Omental fat pad (tissue), 4 donors: ENCODE data around the gene PCK2. TPM values are rescaled to one million over a fixed set of nuclear protein-coding genes. Genes with fewer than 3 reads are reported as not detected.

Experiments
- ATAC-seq: fragments of 150-250 bp; one replicate; pipeline ENCODE4 v1.9.1; 2016; ENCODE audit warnings: mild to moderate bottlenecking, moderate library complexity; ENCODE audit not compliant: low FRiP score
- DNase-seq: peaks from one replicate; pipeline ENCODE4 v3.0.0-alpha.2; 2019; ENCODE audit warnings: low spot score
- total RNA-seq, 4 donors: library from RNA; depleted of rRNA; stranded (reverse); fragments of >200 nt; gene quantifications; one replicate each; pipeline ENCODE4 v1.1.0, GENCODE V29; 2016
- TF ChIP-seq, protein P1 (sequence below), 3 donors: fragments of 450-650 bp; IDR thresholded peaks; one replicate each; pipeline ENCODE4 v1.5.1; 2016 to 2017; ENCODE audit warnings: antibody characterized with exemption in 3 of 3, mild to moderate bottlenecking in 3 of 3, moderate library complexity in 2 of 3

The PCK2 gene
- total RNA-seq, 4 donors from 2014 or later: 33.6 to 53.4 (median 42.9) TPM

DNA sequence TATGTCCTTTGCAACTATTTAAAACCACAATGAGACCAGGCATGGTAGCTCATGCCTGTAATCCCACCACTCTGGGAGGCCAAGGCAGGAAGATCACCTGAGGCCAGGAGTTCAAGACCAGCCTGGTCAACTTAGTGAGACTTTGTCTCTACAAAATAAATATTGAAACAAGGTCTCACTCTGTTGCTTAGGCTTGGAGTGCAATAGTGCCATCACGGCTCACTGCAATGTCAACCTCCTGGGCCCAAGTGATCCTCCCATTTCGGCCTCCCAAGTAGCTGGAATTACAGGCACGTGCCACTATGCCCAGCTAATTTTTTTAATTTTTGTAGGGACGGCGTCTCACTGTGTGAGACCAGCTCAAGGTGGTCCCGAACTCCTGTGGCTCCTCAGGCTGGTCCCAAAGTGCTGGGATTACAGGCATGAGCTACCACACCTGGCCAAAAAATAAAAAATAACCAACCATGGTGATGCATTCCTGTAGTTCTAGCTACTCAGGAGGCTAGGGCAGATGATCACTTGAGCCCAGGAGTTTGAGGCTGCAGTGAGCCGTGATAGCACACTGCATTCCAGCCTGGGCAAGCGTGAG lies 35.4 kb downstream of the PCK2 start:
- TF ChIP-seq, protein P1, sequence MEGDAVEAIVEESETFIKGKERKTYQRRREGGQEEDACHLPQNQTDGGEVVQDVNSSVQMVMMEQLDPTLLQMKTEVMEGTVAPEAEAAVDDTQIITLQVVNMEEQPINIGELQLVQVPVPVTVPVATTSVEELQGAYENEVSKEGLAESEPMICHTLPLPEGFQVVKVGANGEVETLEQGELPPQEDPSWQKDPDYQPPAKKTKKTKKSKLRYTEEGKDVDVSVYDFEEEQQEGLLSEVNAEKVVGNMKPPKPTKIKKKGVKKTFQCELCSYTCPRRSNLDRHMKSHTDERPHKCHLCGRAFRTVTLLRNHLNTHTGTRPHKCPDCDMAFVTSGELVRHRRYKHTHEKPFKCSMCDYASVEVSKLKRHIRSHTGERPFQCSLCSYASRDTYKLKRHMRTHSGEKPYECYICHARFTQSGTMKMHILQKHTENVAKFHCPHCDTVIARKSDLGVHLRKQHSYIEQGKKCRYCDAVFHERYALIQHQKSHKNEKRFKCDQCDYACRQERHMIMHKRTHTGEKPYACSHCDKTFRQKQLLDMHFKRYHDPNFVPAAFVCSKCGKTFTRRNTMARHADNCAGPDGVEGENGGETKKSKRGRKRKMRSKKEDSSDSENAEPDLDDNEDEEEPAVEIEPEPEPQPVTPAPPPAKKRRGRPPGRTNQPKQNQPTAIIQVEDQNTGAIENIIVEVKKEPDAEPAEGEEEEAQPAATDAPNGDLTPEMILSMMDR (IDR thresholded peaks at IDR 0.05): no peak
- DNase-seq (no peak), ATAC-seq (no peak)

DNA sequence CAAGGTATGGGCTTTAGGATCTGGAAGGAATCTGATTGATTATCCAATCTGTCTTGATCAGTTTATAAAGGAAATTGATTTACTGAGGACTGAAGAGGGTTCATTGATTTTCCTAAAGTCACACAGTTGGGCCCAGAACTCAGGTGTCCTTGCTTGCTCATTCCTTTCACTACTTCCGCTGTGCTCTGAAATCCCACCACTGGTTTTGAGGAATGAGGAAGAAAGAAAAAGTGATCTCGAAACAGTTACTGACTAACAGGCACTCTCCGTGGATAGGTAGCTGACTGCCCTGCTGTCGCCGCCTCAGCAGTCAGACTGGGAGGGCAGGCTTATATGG lies 36.2 kb downstream of the PCK2 start, which contains the start of gene FITM1:
TSS of gene FITM1 (plus strand) at position 280 of the 337 bp plus-strand sequence. CDS start 905 bp downstream, outside the sequence.
- TF ChIP-seq, protein P1 (IDR thresholded peaks at IDR 0.05): no peak
- ATAC-seq: no peak
- no peak for DNase-seq

DNA sequence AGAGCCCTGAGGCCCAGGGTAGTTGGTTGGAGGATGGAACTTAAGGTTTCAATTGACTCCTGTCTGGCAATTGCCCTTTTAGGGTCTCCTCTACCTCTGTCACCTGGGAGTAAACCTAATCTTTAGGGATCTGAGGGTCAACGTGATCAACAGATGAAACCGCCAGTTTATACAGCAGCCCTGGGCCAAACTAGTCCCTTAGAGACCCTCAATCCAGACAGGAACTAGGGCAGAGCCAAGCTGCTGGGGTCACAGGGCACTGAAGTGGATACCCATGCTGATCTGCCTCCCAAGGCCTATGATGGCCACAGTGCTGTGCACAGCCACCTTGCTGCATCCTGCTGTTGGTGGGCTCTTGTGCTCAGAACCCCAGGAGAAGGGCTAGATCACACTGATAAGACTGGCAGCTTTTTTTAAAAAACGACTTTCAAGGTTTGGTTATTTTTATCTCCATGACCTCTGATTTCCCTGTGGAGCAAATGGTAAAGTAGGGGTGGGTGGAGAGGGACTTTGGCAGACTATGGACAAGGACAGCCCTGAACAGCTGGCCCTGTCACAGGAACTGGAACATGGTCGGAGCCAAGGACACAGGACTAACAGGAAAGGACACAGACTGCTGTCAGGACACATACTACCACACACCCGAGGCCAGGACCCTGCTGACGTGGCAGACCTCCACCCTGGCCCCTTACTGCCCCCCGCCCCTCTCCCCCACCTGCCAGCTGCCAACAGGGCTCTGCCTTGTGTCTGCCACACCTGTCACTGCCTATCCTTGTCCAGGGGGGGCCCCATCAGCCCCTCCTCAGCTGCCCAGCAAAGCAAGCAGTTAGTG lies 36.8 kb downstream of the PCK2 start:
- no peak for ATAC-seq
- DNase-seq: no peak
- TF ChIP-seq, protein P1 (IDR thresholded peaks at IDR 0.05): no peak

DNA sequence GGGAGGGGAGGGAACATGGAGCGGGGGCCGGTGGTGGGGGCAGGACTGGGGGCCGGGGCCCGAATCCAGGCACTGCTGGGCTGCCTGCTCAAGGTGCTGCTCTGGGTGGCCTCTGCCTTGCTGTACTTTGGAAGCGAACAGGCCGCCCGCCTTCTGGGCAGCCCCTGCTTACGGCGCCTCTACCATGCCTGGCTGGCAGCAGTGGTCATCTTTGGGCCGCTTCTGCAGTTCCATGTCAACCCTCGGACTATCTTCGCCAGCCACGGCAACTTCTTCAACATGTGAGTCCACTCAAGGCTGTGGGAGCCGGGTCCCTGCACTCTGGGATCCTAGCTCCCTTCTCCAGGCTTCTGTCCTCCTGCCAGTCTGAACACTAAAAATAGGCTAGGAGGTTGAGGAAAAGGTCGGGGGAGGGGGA lies 37.4 kb downstream of the PCK2 start:
- TF ChIP-seq, protein P1 (IDR thresholded peaks at IDR 0.05): no peak
- DNase-seq (no peak), ATAC-seq (no peak)

DNA sequence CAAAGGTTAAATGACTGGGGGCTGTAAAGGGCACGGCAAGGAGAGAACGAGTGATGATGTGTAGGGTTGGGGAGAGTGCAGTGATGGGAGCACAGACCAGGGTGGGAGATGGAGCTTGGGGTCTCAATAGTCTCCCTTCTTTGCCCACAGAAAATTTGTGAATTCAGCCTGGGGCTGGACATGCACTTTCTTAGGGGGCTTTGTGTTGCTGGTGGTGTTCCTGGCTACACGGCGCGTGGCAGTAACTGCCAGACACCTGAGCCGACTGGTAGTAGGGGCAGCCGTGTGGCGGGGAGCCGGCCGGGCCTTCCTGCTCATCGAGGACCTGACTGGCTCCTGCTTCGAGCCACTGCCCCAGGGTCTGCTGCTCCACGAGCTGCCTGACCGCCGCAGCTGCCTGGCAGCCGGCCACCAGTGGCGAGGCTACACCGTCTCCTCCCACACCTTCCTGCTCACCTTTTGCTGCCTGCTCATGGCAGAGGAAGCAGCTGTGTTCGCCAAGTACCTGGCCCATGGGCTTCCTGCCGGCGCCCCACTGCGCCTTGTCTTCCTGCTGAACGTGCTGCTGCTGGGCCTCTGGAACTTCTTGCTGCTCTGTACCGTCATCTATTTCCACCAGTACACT lies 38.1 kb downstream of the PCK2 start:
- TF ChIP-seq, protein P1 (IDR thresholded peaks at IDR 0.05): no peak
- ATAC-seq (no peak), DNase-seq (no peak)

DNA sequence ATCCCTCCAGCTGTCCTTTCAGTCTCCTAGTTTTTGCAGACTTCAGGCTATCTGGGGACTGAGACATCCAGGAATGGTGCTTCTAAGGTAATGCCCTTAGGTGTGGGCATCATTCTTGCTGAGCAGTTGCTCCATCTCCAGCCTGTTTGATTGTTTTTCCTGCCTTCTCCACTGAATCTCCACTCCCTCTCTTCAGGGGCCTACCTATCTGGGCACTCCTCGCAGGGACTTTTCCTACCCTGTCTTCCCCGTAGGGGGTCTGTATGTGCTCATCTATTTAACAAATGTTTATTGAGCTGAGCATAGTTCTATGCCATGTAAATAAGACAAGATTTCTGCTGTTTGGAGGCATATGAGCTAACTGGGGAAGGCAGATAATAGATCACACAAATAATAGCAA lies 38.9 kb downstream of the PCK2 start:
- TF ChIP-seq, protein P1 (IDR thresholded peaks at IDR 0.05): no peak
- DNase-seq: no peak
- ATAC-seq: no peak
